GM23338 (cell line): Measurements from ENCODE around the gene ANO7.

ENCODE experiments used
- CREB1 ChIP-seq: fragments of 250-450 bp; sonication (Bioruptor Pico); IDR thresholded peaks from 2 replicates; pipeline ENCODE4 v1.5.0; 2020; ENCODE audit warnings: low read depth, mild to moderate bottlenecking, moderate library complexity
- EZH2 ChIP-seq: fragments of 200-600 bp; sonication (generic); IDR thresholded peaks from one replicate; pipeline ENCODE4 v1.8.0; 2017; ENCODE audit warnings: antibody characterized with exemption, mild to moderate bottlenecking, low read depth; ENCODE audit not compliant: unreplicated experiment
- EZH2phosphoT487 ChIP-seq: fragments of 200-600 bp; sonication (generic); IDR thresholded peaks from one replicate; pipeline ENCODE4 v1.8.1; 2018; ENCODE audit warnings: antibody characterized with exemption; ENCODE audit not compliant: unreplicated experiment
- JUNB ChIP-seq: IDR thresholded peaks from one replicate; pipeline ENCODE4 v1.6.1; 2016; ENCODE audit warnings: antibody characterized with exemption; ENCODE audit not compliant: unreplicated experiment
- NANOG ChIP-seq: IDR thresholded peaks from 2 replicates; pipeline ENCODE4 v1.6.1; 2016; ENCODE audit warnings: antibody characterized with exemption, borderline replicate concordance
- POLR2AphosphoS5 ChIP-seq: IDR thresholded peaks from 2 replicates; pipeline ENCODE4 v1.6.1; 2016; ENCODE audit warnings: antibody characterized with exemption, low read depth
- STAT1 ChIP-seq: IDR thresholded peaks from one replicate; pipeline ENCODE4 v1.6.1; 2016; ENCODE audit warnings: antibody characterized with exemption; ENCODE audit not compliant: unreplicated experiment
- ZNF114 ChIP-seq: fragments of 250-450 bp; sonication (Bioruptor Pico); IDR thresholded peaks from 2 replicates; pipeline ENCODE4 v1.5.0; 2020; ENCODE audit warnings: mild to moderate bottlenecking, moderate library complexity
- ZNF331 ChIP-seq: fragments of 250-450 bp; sonication (Bioruptor Pico); IDR thresholded peaks from 2 replicates; pipeline ENCODE4 v1.5.0; 2020; ENCODE audit warnings: low read depth, mild to moderate bottlenecking, moderate library complexity
- ZNF462 ChIP-seq: fragments of 250-450 bp; sonication (Bioruptor Pico); IDR thresholded peaks from 2 replicates; pipeline ENCODE4 v1.5.0; 2020; ENCODE audit warnings: mild to moderate bottlenecking, moderate library complexity
- TF ChIP-seq, protein P1 (sequence below), 2 experiments: fragments of 200-600 bp in 1 of 2; sonication (generic) in 1 of 2; conservative IDR thresholded peaks; 2 replicates each; pipeline versions ENCODE4 v1.5.1 to v1.6.1; 2016 to 2017; ENCODE audit warnings: antibody characterized with exemption in 2 of 2, low read depth in 2 of 2, mild to moderate bottlenecking in 2 of 2, moderate library complexity in 1 of 2
- TF ChIP-seq, protein P2 (sequence below): IDR thresholded peaks from one replicate; pipeline ENCODE4 v1.6.1; 2018; ENCODE audit warnings: antibody characterized with exemption; ENCODE audit not compliant: unreplicated experiment
- TF ChIP-seq, protein P3 (sequence below): IDR thresholded peaks from 2 replicates; pipeline ENCODE4 v1.6.1; 2016; ENCODE audit warnings: antibody characterized with exemption

DNA sequence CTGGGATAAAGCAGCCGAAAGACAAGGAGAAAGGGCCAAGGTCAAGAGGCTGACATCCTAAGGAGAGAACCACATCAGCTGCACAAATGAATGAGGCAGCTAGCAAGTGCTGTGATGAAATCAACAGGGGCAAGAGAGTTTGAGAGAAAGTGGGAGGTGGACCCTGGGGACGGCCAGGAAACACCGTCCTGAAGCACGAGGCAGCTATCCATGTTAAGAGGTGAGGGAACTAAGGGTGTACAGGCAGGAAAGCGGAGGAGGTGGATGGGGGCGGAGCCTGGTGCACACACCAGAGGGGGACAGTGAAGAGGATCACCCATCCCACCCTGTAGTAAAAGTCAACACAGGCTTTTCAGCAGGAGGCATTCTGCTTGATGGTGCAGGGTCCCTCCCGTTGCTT lies 74.6 kb downstream of the ANO7 start:
- TF ChIP-seq EZH2, result no peak
- TF ChIP-seq, protein P1, sequence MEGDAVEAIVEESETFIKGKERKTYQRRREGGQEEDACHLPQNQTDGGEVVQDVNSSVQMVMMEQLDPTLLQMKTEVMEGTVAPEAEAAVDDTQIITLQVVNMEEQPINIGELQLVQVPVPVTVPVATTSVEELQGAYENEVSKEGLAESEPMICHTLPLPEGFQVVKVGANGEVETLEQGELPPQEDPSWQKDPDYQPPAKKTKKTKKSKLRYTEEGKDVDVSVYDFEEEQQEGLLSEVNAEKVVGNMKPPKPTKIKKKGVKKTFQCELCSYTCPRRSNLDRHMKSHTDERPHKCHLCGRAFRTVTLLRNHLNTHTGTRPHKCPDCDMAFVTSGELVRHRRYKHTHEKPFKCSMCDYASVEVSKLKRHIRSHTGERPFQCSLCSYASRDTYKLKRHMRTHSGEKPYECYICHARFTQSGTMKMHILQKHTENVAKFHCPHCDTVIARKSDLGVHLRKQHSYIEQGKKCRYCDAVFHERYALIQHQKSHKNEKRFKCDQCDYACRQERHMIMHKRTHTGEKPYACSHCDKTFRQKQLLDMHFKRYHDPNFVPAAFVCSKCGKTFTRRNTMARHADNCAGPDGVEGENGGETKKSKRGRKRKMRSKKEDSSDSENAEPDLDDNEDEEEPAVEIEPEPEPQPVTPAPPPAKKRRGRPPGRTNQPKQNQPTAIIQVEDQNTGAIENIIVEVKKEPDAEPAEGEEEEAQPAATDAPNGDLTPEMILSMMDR (conservative IDR thresholded peaks at IDR 0.05; ENCODE audit: low read depth in 2 of 2), result no peak
- TF ChIP-seq POLR2AphosphoS5, result no peak
- TF ChIP-seq EZH2phosphoT487, result no peak
- no peak for TF ChIP-seq JUNB
- TF ChIP-seq, protein P2, sequence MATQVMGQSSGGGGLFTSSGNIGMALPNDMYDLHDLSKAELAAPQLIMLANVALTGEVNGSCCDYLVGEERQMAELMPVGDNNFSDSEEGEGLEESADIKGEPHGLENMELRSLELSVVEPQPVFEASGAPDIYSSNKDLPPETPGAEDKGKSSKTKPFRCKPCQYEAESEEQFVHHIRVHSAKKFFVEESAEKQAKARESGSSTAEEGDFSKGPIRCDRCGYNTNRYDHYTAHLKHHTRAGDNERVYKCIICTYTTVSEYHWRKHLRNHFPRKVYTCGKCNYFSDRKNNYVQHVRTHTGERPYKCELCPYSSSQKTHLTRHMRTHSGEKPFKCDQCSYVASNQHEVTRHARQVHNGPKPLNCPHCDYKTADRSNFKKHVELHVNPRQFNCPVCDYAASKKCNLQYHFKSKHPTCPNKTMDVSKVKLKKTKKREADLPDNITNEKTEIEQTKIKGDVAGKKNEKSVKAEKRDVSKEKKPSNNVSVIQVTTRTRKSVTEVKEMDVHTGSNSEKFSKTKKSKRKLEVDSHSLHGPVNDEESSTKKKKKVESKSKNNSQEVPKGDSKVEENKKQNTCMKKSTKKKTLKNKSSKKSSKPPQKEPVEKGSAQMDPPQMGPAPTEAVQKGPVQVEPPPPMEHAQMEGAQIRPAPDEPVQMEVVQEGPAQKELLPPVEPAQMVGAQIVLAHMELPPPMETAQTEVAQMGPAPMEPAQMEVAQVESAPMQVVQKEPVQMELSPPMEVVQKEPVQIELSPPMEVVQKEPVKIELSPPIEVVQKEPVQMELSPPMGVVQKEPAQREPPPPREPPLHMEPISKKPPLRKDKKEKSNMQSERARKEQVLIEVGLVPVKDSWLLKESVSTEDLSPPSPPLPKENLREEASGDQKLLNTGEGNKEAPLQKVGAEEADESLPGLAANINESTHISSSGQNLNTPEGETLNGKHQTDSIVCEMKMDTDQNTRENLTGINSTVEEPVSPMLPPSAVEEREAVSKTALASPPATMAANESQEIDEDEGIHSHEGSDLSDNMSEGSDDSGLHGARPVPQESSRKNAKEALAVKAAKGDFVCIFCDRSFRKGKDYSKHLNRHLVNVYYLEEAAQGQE, result no peak
- TF ChIP-seq, protein P3, sequence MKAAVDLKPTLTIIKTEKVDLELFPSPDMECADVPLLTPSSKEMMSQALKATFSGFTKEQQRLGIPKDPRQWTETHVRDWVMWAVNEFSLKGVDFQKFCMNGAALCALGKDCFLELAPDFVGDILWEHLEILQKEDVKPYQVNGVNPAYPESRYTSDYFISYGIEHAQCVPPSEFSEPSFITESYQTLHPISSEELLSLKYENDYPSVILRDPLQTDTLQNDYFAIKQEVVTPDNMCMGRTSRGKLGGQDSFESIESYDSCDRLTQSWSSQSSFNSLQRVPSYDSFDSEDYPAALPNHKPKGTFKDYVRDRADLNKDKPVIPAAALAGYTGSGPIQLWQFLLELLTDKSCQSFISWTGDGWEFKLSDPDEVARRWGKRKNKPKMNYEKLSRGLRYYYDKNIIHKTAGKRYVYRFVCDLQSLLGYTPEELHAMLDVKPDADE, result no peak
- no peak for TF ChIP-seq ZNF114
- no peak for TF ChIP-seq CREB1 (CRISPR knock-in tag)
- no peak for TF ChIP-seq ZNF331
- no peak for TF ChIP-seq ZNF462
- TF ChIP-seq NANOG, result no peak
- no peak for TF ChIP-seq STAT1
